B cell (primary cell): ENCODE measurements around the gene MMS19.

Experiments used
- EZH2 ChIP-seq: IDR thresholded peaks from 2 replicates; pipeline ENCODE4 v1.6.1; 2012; ENCODE audit warnings: borderline replicate concordance, low read depth, mild to moderate bottlenecking, moderate library complexity, low read length; ENCODE audit not compliant: insufficient read depth, poor library complexity, severe bottlenecking
- TF ChIP-seq, protein P1 (sequence below): fragments of 200-600 bp; IDR thresholded peaks from one replicate; pipeline ENCODE4 v1.8.0; 2022; ENCODE audit warnings: antibody characterized with exemption, mild to moderate bottlenecking

- TF ChIP-seq, protein P1, sequence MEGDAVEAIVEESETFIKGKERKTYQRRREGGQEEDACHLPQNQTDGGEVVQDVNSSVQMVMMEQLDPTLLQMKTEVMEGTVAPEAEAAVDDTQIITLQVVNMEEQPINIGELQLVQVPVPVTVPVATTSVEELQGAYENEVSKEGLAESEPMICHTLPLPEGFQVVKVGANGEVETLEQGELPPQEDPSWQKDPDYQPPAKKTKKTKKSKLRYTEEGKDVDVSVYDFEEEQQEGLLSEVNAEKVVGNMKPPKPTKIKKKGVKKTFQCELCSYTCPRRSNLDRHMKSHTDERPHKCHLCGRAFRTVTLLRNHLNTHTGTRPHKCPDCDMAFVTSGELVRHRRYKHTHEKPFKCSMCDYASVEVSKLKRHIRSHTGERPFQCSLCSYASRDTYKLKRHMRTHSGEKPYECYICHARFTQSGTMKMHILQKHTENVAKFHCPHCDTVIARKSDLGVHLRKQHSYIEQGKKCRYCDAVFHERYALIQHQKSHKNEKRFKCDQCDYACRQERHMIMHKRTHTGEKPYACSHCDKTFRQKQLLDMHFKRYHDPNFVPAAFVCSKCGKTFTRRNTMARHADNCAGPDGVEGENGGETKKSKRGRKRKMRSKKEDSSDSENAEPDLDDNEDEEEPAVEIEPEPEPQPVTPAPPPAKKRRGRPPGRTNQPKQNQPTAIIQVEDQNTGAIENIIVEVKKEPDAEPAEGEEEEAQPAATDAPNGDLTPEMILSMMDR, result no peak
- no peak for TF ChIP-seq EZH2
Measured at GRCh38 chr10:97519342-97519741, 21.1 kb upstream of the MMS19 start.
